WERI-Rb-1 (cell line): Measurements from ENCODE around the gene UBAC1.
"Not testable (repeated sequence)": the region's sequence is repeated elsewhere in the genome, so short reads cannot be mapped to it uniquely, and the experiment has no call there.

Experiments
- DNase-seq: peaks from one replicate; pipeline ENCODE4 v3.0.0-alpha.2; 2020
- H3K27ac ChIP-seq: fragments of 250-450 bp; sonication (Bioruptor Pico); 2 replicates; pipeline ENCODE4 v1.5.1; 2020; ENCODE audit warnings: mild to moderate bottlenecking, moderate library complexity
- H3K27me3 ChIP-seq: fragments of 250-450 bp; sonication (Bioruptor Pico); 2 replicates; pipeline ENCODE4 v1.5.1; 2021; ENCODE audit warnings: mild to moderate bottlenecking, low read depth, moderate library complexity; ENCODE audit not compliant: insufficient read depth, severe bottlenecking
- H3K36me3 ChIP-seq: fragments of 250-450 bp; sonication (Bioruptor Pico); 2 replicates; pipeline ENCODE4 v1.5.1; 2020; ENCODE audit warnings: mild to moderate bottlenecking, moderate library complexity
- H3K4me3 ChIP-seq: 2 replicates; pipeline ENCODE4 v1.5.1; 2011; ENCODE audit warnings: low read depth, mild to moderate bottlenecking, control low read depth, low read length
- H3K9me3 ChIP-seq: fragments of 250-450 bp; sonication (Bioruptor Pico); 2 replicates; pipeline ENCODE4 v1.5.1; 2021; ENCODE audit warnings: mild to moderate bottlenecking, moderate library complexity; ENCODE audit not compliant: severe bottlenecking
- CTCF ChIP-seq: IDR thresholded peaks from 2 replicates; pipeline ENCODE4 v1.5.1; 2011; ENCODE audit warnings: low read depth, mild to moderate bottlenecking, control low read depth, inconsistent platforms, low read length

UBAC1 gene

GRCh38 chr9:135921749-135922310 lies 39.3 kb downstream of the UBAC1 start:
- H3K27me3 ChIP-seq, result no peaks in the 10 kb centered on the region
- H3K36me3 ChIP-seq, result peaks cover 5% of the 10 kb centered on the region
- no peak for TF ChIP-seq CTCF
- H3K4me3 ChIP-seq, result no peak overlapping the region
- DNase-seq, result no peak
- H3K27ac ChIP-seq, result no peak overlapping the region
- H3K9me3 ChIP-seq, result peaks cover 10% of the 10 kb centered on the region

GRCh38 chr9:135920973-135921585 lies 40.1 kb downstream of the UBAC1 start:
- no peak for DNase-seq
- H3K27ac ChIP-seq, result no peak overlapping the region
- TF ChIP-seq CTCF, result no peak
- no peak overlapping the region for H3K4me3 ChIP-seq
- no peaks in the 10 kb centered on the region for H3K27me3 ChIP-seq
- H3K9me3 ChIP-seq, result peaks cover 16% of the 10 kb centered on the region
- H3K36me3 ChIP-seq, result peaks cover 12% of the 10 kb centered on the region

GRCh38 chr9:135920256-135920930 lies 40.8 kb downstream of the UBAC1 start:
- Histone ChIP-seq H3K27me3 (no peaks in the 10 kb centered on the region), H3K4me3 (no peak overlapping the region), H3K9me3 (peaks cover 23% of the 10 kb centered on the region), H3K27ac (no peak overlapping the region), H3K36me3 (peaks cover 19% of the 10 kb centered on the region)
- no peak for DNase-seq
- TF ChIP-seq CTCF, result no peak

GRCh38 chr9:135919318-135919890 lies 41.8 kb downstream of the UBAC1 start:
- H3K27me3 ChIP-seq, result no peaks in the 10 kb centered on the region
- no peak for TF ChIP-seq CTCF
- H3K9me3 ChIP-seq, result peaks cover 33% of the 10 kb centered on the region
- no peak overlapping the region for H3K4me3 ChIP-seq
- DNase-seq, result no peak
- peaks cover 29% of the 10 kb centered on the region for H3K36me3 ChIP-seq
- no peak overlapping the region for H3K27ac ChIP-seq

- Histone ChIP-seq H3K9me3 (peaks cover 44% of the 10 kb centered on the region), H3K36me3 (peaks cover 56% of the 10 kb centered on the region)
- H3K27ac ChIP-seq, H3K27me3 ChIP-seq, H3K4me3 ChIP-seq, DNase-seq: not testable (repeated sequence)
Measured at GRCh38 chr9:135916227-135916626, 44.9 kb downstream of the UBAC1 start.

GRCh38 chr9:135914921-135915320 lies 46.3 kb downstream of the UBAC1 start:
- peaks cover 44% of the 10 kb centered on the region for H3K9me3 ChIP-seq
- H3K4me3 ChIP-seq, result no peak overlapping the region
- peaks cover 66% of the 10 kb centered on the region for H3K36me3 ChIP-seq
- no peaks in the 10 kb centered on the region for H3K27me3 ChIP-seq
- DNase-seq, result no peak
- TF ChIP-seq CTCF, result no peak
- no peak overlapping the region for H3K27ac ChIP-seq

- H3K4me3 ChIP-seq, result not testable (repeated sequence)
- Histone ChIP-seq H3K9me3 (peaks cover 29% of the 10 kb centered on the region), H3K36me3 (peaks cover 71% of the 10 kb centered on the region)
Measured at GRCh38 chr9:135911233-135911632, 49.9 kb downstream of the UBAC1 start.

More at GRCh38 chr9:135911233-135911632, 49.9 kb downstream of the UBAC1 start:
- not testable (repeated sequence) for H3K27me3 ChIP-seq, H3K27ac ChIP-seq, DNase-seq
